WTC11 (cell line): Measurements from ENCODE around the gene ANTXR2. TPM values are rescaled to one million over a fixed set of nuclear protein-coding genes. Genes with fewer than 3 reads are reported as not detected.

Source experiments
- ATAC-seq: fragments of 200-7000 bp; cut with Tn5 transposase; 2 replicates; pipeline ENCODE4 v1.10.0; 2021; ENCODE audit warnings: mild to moderate bottlenecking, moderate library complexity
- CTCF ChIA-PET: fragments of 300-600 bp; sonication (Branson Sonifier 250); formaldehyde crosslinking; loops from one replicate; lab custom pipeline; 2021; ENCODE audit warnings: antibody characterized with exemption; lab: Charles Lee
- POLR2A ChIA-PET: fragments of 350-600 bp; sonication (Branson Sonifier 250); formaldehyde crosslinking; loops from one replicate; lab custom pipeline; 2021; ENCODE audit warnings: antibody characterized with exemption; lab: Charles Lee
- DNase-seq: peaks from one replicate; pipeline ENCODE4 v3.0.0; 2021; ENCODE audit warnings: low spot score
- H3K27ac Mint-ChIP-seq: 2 replicates; pipeline ENCODE4 v1.8.0; 2021; ENCODE audit warnings: mixed read lengths
- H3K27me3 Mint-ChIP-seq: 2 replicates; pipeline ENCODE4 v1.8.0; 2021; ENCODE audit warnings: low read depth, mild to moderate bottlenecking, moderate library complexity, mixed read lengths
- H3K36me3 Mint-ChIP-seq: 2 replicates; pipeline ENCODE4 v1.8.0; 2021; ENCODE audit warnings: mixed read lengths
- H3K4me1 Mint-ChIP-seq: 2 replicates; pipeline ENCODE4 v1.8.0; 2022; ENCODE audit warnings: mixed read lengths
- H3K4me3 Mint-ChIP-seq: 2 replicates; pipeline ENCODE4 v1.8.0; 2021; ENCODE audit warnings: mild to moderate bottlenecking, moderate library complexity, mixed read lengths
- H3K9me3 Mint-ChIP-seq: 2 replicates; pipeline ENCODE4 v1.8.0; 2021; ENCODE audit warnings: mixed read lengths
- ELF4 ChIP-seq: sonication (generic); formaldehyde crosslinking; IDR thresholded peaks from 2 replicates; pipeline ENCODE4 v1.8.1; 2022; ENCODE audit warnings: low read depth, mild to moderate bottlenecking, moderate library complexity, missing genetic modification reagents
- GABPB1 ChIP-seq: sonication (generic); formaldehyde crosslinking; IDR thresholded peaks from 2 replicates; pipeline ENCODE4 v1.8.1; 2023; ENCODE audit warnings: mild to moderate bottlenecking, missing genetic modification reagents
- GTF2I ChIP-seq: fragments of 250-450 bp; sonication (Bioruptor Pico); conservative IDR thresholded peaks from 2 replicates; pipeline ENCODE4 v1.4.0; 2021; ENCODE audit warnings: mild to moderate bottlenecking
- JUN ChIP-seq: sonication (generic); formaldehyde crosslinking; IDR thresholded peaks from 2 replicates; pipeline ENCODE4 v1.8.0; 2023; ENCODE audit warnings: mild to moderate bottlenecking, missing genetic modification reagents
- NFATC4 ChIP-seq: fragments of 250-450 bp; sonication (Bioruptor Pico); IDR thresholded peaks from 2 replicates; pipeline ENCODE4 v1.9.0; 2021; ENCODE audit warnings: mild to moderate bottlenecking
- NFYB ChIP-seq: sonication (generic); formaldehyde crosslinking; conservative IDR thresholded peaks from 2 replicates; pipeline ENCODE4 v1.8.0; 2022; ENCODE audit warnings: low read depth, missing genetic modification reagents
- TCF7 ChIP-seq: sonication (generic); formaldehyde crosslinking; IDR thresholded peaks from 2 replicates; pipeline ENCODE4 v1.8.0; 2022; ENCODE audit warnings: mild to moderate bottlenecking, low read depth, missing genetic modification reagents, moderate library complexity
- TEAD4 ChIP-seq: sonication (generic); formaldehyde crosslinking; IDR thresholded peaks from 2 replicates; pipeline ENCODE4 v1.8.0; 2022; ENCODE audit warnings: mild to moderate bottlenecking, missing genetic modification reagents
- TP53 ChIP-seq: sonication (generic); formaldehyde crosslinking; IDR thresholded peaks from 2 replicates; pipeline ENCODE4 v1.8.1; 2023; ENCODE audit warnings: mild to moderate bottlenecking, missing genetic modification reagents
- ZNF317 ChIP-seq: sonication (generic); formaldehyde crosslinking; IDR thresholded peaks from 2 replicates; pipeline ENCODE4 v1.8.1; 2023; ENCODE audit warnings: low read depth, mild to moderate bottlenecking, moderate library complexity, missing genetic modification reagents, borderline replicate concordance
- total RNA-seq: library from RNA; stranded (reverse); gene quantifications from 3 replicates; pipeline ENCODE4 v1.2.3, GENCODE V29; 2021
- TF ChIP-seq, protein P1 (sequence below): fragments of 250-450 bp; sonication (Bioruptor Pico); IDR thresholded peaks from 2 replicates; pipeline ENCODE4 v1.8.0; 2021; ENCODE audit warnings: mild to moderate bottlenecking
- TF ChIP-seq, protein P2 (sequence below): sonication (generic); formaldehyde crosslinking; IDR thresholded peaks from 2 replicates; pipeline ENCODE4 v1.8.1; 2023; ENCODE audit warnings: mild to moderate bottlenecking, missing genetic modification reagents, moderate library complexity
- TF ChIP-seq, protein P3 (sequence below): sonication (generic); formaldehyde crosslinking; IDR thresholded peaks from 2 replicates; pipeline ENCODE4 v1.8.1; 2022; ENCODE audit warnings: missing genetic modification reagents, borderline replicate concordance
- TF ChIP-seq, protein P4 (sequence below): sonication (generic); formaldehyde crosslinking; IDR thresholded peaks from 2 replicates; pipeline ENCODE4 v1.8.1; 2022; ENCODE audit warnings: mild to moderate bottlenecking, moderate library complexity, missing genetic modification reagents

ANTXR2 gene
- total RNA-seq, 1 experiment from 2014 or later, result 9.9 TPM

DNA sequence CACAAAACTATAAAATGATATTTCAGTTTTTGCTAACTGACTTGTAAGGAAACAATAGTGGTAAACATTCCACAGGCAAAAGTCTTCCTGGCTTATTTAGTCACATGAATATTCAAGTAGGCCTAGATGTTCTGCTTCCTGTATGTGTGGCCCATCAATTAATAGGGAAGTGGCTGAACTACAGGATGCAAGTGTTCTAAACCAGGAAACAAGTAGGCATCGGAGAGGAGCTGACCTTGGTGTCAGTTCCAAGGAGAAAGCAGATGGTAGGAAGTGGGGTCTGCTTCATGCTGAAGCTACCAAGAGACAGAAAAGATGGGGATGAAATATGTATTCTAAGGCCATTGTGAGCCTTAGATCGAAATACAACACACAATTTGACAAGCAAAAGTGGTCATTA lies 149.7 kb downstream of the ANTXR2 start (continued):
- TF ChIP-seq, protein P1, sequence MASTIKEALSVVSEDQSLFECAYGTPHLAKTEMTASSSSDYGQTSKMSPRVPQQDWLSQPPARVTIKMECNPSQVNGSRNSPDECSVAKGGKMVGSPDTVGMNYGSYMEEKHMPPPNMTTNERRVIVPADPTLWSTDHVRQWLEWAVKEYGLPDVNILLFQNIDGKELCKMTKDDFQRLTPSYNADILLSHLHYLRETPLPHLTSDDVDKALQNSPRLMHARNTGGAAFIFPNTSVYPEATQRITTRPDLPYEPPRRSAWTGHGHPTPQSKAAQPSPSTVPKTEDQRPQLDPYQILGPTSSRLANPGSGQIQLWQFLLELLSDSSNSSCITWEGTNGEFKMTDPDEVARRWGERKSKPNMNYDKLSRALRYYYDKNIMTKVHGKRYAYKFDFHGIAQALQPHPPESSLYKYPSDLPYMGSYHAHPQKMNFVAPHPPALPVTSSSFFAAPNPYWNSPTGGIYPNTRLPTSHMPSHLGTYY, result no peak

DNA sequence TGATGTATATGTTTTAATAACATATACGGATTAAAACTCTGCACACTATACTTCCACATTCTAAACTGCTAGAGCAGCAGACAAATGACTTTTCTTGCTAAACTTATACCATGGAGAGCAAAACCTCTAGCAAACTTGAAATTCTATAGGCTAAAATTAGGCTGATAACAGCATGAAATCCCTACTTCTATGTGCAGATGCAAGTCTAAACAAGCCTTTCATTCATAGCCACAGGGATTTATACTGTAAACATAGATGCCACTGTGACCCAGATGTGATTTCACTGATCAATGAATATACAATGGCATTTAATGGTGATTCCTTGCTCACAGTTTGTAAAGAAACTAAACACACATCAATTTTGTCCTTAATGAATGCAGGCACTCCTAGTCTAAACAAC lies 151.0 kb downstream of the ANTXR2 start:
- H3K27ac Mint-ChIP-seq, result no peak overlapping the region
- POLR2A ChIA-PET, result no interaction called here
- no peak for TF ChIP-seq JUN (CRISPR knock-in tag)
- no peak for TF ChIP-seq ELF4 (CRISPR knock-in tag)
- no peak for TF ChIP-seq NFYB (CRISPR knock-in tag)
- TF ChIP-seq GTF2I, result no peak
- TF ChIP-seq NFATC4 (CRISPR knock-in tag), result no peak
- TF ChIP-seq, protein P2, sequence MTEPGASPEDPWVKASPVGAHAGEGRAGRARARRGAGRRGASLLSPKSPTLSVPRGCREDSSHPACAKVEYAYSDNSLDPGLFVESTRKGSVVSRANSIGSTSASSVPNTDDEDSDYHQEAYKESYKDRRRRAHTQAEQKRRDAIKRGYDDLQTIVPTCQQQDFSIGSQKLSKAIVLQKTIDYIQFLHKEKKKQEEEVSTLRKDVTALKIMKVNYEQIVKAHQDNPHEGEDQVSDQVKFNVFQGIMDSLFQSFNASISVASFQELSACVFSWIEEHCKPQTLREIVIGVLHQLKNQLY (CRISPR knock-in tag), result no peak
- no peak for TF ChIP-seq GABPB1 (CRISPR knock-in tag)
- no peak overlapping the region for H3K4me3 Mint-ChIP-seq
- CTCF ChIA-PET, result no interaction called here
- no peaks in the 10 kb centered on the region for H3K27me3 Mint-ChIP-seq
- peaks cover 17% of the 10 kb centered on the region for H3K4me1 Mint-ChIP-seq
- H3K9me3 Mint-ChIP-seq, result no peaks in the 10 kb centered on the region
- no peaks in the 10 kb centered on the region for H3K36me3 Mint-ChIP-seq
- ATAC-seq, result no peak
- no peak for DNase-seq

DNA sequence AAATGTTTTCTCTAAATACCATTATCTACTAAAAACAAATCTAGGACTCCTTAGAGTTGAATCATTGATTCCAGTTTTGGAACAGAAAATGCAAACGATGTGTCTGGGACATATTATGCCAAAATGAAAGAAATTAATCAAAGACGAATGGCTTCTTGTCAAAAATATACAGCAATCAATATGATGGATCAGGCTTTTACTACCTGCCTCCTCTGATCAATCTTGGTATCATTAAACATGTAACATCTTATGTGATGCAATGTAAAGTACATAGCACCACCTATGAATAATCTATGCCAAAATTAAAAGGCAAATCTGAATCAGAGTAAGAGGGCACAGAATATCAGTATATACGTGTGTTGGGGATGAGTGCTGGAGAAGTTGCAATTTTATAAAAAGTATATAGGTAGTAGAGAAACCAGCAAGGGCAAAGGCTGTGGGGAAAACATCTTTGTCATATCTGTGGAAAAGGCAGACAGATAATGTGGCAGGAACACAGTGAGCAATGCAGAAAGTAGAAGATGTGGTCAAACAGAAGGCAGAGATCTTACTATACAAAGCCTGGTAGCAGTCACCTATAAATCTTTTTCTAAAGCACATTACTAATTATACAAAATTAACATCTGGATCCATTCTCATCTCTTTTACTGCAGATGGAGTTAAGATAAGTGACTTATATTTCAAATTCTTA lies 152.7 kb downstream of the ANTXR2 start:
- Mint-ChIP-seq H3K27ac (no peak overlapping the region; the same call in 1 of the 2 replicates), H3K9me3 (no peaks in the 10 kb centered on the region), H3K4me1 (peaks cover 17% of the 10 kb centered on the region), H3K27me3 (no peaks in the 10 kb centered on the region), H3K36me3 (no peaks in the 10 kb centered on the region), H3K4me3 (no peak overlapping the region)
- ChIA-PET POLR2A (no interaction called here), CTCF (no interaction called here)
- TF ChIP-seq NFATC4 (CRISPR knock-in tag) (no peak), TP53 (CRISPR knock-in tag) (no peak), TCF7 (CRISPR knock-in tag) (no peak), TEAD4 (CRISPR knock-in tag) (no peak)
- TF ChIP-seq, protein P3, sequence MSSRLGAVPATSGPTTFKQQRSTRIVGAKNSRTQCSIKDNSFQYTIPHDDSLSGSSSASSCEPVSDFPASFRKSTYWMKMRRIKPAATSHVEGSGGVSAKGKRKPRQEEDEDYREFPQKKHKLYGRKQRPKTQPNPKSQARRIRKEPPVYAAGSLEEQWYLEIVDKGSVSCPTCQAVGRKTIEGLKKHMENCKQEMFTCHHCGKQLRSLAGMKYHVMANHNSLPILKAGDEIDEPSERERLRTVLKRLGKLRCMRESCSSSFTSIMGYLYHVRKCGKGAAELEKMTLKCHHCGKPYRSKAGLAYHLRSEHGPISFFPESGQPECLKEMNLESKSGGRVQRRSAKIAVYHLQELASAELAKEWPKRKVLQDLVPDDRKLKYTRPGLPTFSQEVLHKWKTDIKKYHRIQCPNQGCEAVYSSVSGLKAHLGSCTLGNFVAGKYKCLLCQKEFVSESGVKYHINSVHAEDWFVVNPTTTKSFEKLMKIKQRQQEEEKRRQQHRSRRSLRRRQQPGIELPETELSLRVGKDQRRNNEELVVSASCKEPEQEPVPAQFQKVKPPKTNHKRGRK (CRISPR knock-in tag), result no peak
- ATAC-seq (no peak), DNase-seq (no peak)

DNA sequence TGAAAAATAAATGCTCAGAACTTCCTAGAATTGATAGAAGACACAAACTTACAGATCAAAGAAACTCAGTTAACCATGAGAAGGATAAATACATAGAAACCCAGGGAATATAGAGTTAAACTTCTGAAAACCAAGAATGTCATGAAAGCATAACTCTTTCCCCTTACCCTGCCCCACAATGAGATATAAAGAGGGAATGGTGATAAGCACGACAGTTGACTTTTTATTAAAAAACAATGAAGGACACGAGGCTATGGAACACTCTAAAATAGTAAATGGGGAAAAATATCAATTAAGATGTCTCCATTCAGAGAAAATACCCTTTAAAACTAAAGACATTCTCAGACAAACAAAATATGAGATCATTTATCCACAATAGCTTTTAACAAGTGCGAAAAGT lies 154.7 kb downstream of the ANTXR2 start:
- Mint-ChIP-seq H3K4me1 (peaks cover 15% of the 10 kb centered on the region), H3K27ac (no peak overlapping the region), H3K4me3 (no peak overlapping the region), H3K27me3 (no peaks in the 10 kb centered on the region)
- ATAC-seq, result no peak
- POLR2A ChIA-PET, result no interaction called here
- TF ChIP-seq, protein P4, sequence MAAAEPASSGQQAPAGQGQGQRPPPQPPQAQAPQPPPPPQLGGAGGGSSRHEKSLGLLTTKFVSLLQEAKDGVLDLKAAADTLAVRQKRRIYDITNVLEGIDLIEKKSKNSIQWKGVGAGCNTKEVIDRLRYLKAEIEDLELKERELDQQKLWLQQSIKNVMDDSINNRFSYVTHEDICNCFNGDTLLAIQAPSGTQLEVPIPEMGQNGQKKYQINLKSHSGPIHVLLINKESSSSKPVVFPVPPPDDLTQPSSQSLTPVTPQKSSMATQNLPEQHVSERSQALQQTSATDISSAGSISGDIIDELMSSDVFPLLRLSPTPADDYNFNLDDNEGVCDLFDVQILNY, result no peak
- peak; percentile 16; the same call in 1 of the 2 replicates for TF ChIP-seq ZNF317
- TF ChIP-seq, all 79 proteins: peak for 1
- H3K9me3 Mint-ChIP-seq, result no peaks in the 10 kb centered on the region
- DNase-seq, result no peak
- H3K36me3 Mint-ChIP-seq, result no peaks in the 10 kb centered on the region
- CTCF ChIA-PET, result no interaction called here
